Heart right ventricle (tissue), 16 donors: ENCODE results near the gene MMP11. TPM values are rescaled to one million over a fixed set of nuclear protein-coding genes. Genes with fewer than 3 reads are reported as not detected.

Experiments used
- ATAC-seq, 8 donors: fragments of 200-7000 bp; cut with Tn5 transposase; one replicate each; pipeline ENCODE4 v1.9.1; 2020; ENCODE audit warnings: mild to moderate bottlenecking in 8 of 8, moderate library complexity in 8 of 8, moderate number of reproducible peaks in 1 of 8
- DNase-seq, 2 donors: peaks; one replicate each; pipeline ENCODE4 v3.0.0-alpha.2; 2020
- H3K27ac ChIP-seq, 10 donors: fragments of 200-600 bp; sonication (generic) in 2 of 10; one replicate each; pipeline versions ENCODE4 v1.5.0 to v1.8.0; 2020 to 2022; ENCODE audit warnings: mild to moderate bottlenecking in 3 of 10
- H3K27me3 ChIP-seq, 7 donors: fragments of 200-600 bp; one replicate each; pipeline ENCODE4 v1.8.0; 2021 to 2022; ENCODE audit warnings: mild to moderate bottlenecking in 2 of 7
- H3K36me3 ChIP-seq, 9 donors: fragments of 200-600 bp; sonication (generic) in 1 of 9; one replicate each; pipeline versions ENCODE4 v1.5.0 to v1.8.0; 2020 to 2022; ENCODE audit warnings: mild to moderate bottlenecking in 2 of 9
- H3K4me1 ChIP-seq, 9 donors: fragments of 200-600 bp; sonication (generic) in 1 of 9; one replicate each; pipeline versions ENCODE4 v1.5.0 to v1.8.0; 2020 to 2022; ENCODE audit warnings: mild to moderate bottlenecking in 4 of 9
- H3K4me3 ChIP-seq, 10 donors: fragments of 200-600 bp; sonication (generic) in 2 of 10; one replicate each; pipeline versions ENCODE4 v1.5.0 to v1.8.0; 2020 to 2022; ENCODE audit warnings: mild to moderate bottlenecking in 7 of 10, moderate library complexity in 2 of 10
- H3K9me3 ChIP-seq, 11 donors: fragments of 200-600 bp in 10 of 11; sonication (generic) in 2 of 11; one replicate each; pipeline versions ENCODE4 v1.5.0 to v1.8.0; 2013 to 2022; ENCODE audit warnings: mild to moderate bottlenecking in 2 of 11, control low read depth in 1 of 11, moderate library complexity in 1 of 11
- WGBS, 2 donors: extraction: QIAGEN DNeasy Blood & Tissue Kit; methylation state at CpG; one replicate each; pipeline ENCODE4 v1.1.7; 2013; ENCODE audit warnings: inconsistent platforms in 1 of 2; 5-methylcytosine and 5-hydroxymethylcytosine counted together
- intact Hi-C, 10 donors: fragments of 100-400 bp; cut with DNase I; formaldehyde crosslinking; loops; one replicate each; pipeline versions ENCODE4 v1.11.1 to v1.14.2; 2022
- polyA plus RNA-seq, 2 donors: library from polyadenylated mRNA; stranded (reverse); fragments of 200-250 nt; gene quantifications; one replicate each; pipeline ENCODE4 v1.2.3, GENCODE V29; 2013
- total RNA-seq, 10 donors: library from RNA; stranded (reverse); fragmentation: NEBNext Ultra II Directional in 3 of 10; extraction: Animal tissue kit (Norgen Biotek cat#: 25700) in 3 of 10; gene quantifications; one replicate each; pipeline versions ENCODE4 v1.2.1 to v1.2.4, GENCODE V29; 2021 to 2023
- TF ChIP-seq, protein P1 (sequence below), 9 donors: fragments of 200-600 bp; sonication (generic) in 2 of 9; IDR thresholded peaks; one replicate each; pipeline versions ENCODE4 v1.5.0 to v1.8.0; 2021 to 2022; ENCODE audit warnings: antibody characterized with exemption in 9 of 9, mild to moderate bottlenecking in 5 of 9, moderate library complexity in 1 of 9
- donor health status: Arrhythmogenic right ventricular cardiomyopathy.
- donor health status: ischemic (EF 13 %, LVEDD 7.1; RV severe dilation, severe dysfunction).
- donor health status: healthy with polysubstance abuse.
- donor health status: DM: no; HTN: yes; CAD: no.
- donor health status: DM: no; HTN: no; CAD: no.
- donor health status: ischemic (EF 25% LVEDD 6.9; RV normal size, moderate dysfunction).
- donor health status: ischemic (EF 25% LVEDD 5.7; RV mildly dilated, moderate dysfunction).
- donor health status: healthy.
- donor health status: DM: yes; HTN: yes; CAD: no.
- donor health status: Ischemic cardiomyopathy.
- donor health status: ischemic (EF 35%, LVEDD 5.7; RV mildly dilated, moderate dysfunction).
- donor health status: nonischemic (EF 11% LVEDD 7.7; RV severe dilation, severe dysfunction).
- donor health status: DM: yes; HTN: yes; CAD: no.
- donor health status: PGD.
- donor health status: ischemic (EF 29% LVEDD 5.4; RV normal size, mild dysfunction).
- donor health status: nonischemic (EF 23%, LVEDD 6.1; RV moderate dilation, normal function).

The MMP11 gene
- total and polyA plus RNA-seq, 12 donors, result 3.5 to 23.4 (median 7.9) TPM

DNA sequence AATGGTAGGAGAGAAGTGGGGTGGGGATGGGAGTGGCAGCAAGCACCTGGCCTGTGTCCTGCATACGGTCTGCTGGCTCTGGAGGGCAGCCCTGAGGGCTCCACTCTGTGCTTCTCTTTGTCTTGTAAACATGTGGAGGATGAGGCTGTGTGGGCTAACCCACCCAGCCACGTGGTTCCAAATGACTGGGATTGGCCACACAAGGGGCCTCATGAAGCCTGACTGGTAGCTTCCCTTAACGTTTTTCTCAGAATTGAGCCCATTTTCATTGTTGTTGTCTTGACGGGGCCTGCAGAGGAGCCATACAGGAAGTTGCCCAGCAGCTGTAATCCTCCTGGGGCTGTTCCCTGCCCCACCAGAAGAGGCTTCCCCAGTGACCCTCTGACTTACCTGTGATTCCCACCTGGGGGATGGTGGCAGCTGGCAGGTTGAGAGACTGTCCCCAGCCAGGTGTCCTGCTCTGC lies 48.1 kb downstream of the MMP11 start:
- Histone ChIP-seq H3K36me3 (peaks cover 0 to 100% (median 40%) of the 10 kb centered on the region in 9 donors), H3K27ac (peak overlapping the region in 3 of 10 donors; percentile 10 to 78 (median 26)), H3K4me3 (no peak overlapping the region), H3K27me3 (no peaks in the 10 kb centered on the region), H3K9me3 (no peaks in the 10 kb centered on the region), H3K4me1 (peaks cover 2 to 64% (median 37%) of the 10 kb centered on the region in 9 donors)
- ATAC-seq (no peak), DNase-seq (no peak)
- intact Hi-C loops, result no loop called here
- TF ChIP-seq, protein P1, sequence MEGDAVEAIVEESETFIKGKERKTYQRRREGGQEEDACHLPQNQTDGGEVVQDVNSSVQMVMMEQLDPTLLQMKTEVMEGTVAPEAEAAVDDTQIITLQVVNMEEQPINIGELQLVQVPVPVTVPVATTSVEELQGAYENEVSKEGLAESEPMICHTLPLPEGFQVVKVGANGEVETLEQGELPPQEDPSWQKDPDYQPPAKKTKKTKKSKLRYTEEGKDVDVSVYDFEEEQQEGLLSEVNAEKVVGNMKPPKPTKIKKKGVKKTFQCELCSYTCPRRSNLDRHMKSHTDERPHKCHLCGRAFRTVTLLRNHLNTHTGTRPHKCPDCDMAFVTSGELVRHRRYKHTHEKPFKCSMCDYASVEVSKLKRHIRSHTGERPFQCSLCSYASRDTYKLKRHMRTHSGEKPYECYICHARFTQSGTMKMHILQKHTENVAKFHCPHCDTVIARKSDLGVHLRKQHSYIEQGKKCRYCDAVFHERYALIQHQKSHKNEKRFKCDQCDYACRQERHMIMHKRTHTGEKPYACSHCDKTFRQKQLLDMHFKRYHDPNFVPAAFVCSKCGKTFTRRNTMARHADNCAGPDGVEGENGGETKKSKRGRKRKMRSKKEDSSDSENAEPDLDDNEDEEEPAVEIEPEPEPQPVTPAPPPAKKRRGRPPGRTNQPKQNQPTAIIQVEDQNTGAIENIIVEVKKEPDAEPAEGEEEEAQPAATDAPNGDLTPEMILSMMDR (IDR thresholded peaks at IDR 0.05), result no peak
- 57% methylated on average over 4 of the region's 4 CpGs for WGBS, 2 donors

DNA sequence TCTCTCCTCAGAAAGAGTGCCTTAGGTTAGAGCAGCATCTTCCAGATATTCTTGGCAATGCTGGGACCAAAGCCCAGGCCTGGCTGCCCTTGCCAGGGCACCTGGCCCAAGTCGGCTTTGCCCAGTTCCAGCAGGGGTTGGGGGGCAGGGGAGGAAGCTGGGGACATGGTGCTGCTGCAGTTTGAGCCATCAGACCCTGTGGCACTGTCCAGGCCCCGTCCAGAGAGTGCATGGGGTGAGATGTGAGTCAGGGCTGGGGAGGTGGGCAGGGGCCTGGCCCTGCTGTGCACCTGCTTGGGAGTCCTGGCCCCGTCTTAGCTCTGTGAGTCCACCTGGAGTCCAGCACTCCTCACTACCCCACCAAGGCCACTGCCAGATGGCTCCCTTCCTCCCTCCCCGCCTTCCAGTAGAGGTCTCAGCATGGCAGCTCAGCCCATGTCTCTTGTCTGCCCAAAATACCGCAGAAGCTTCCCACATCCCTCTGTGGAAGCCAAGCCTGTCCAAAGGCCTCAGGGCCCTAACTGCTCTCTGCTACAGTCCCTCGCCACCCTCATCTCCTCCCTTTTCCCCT lies 49.5 kb downstream of the MMP11 start:
- Histone ChIP-seq H3K9me3 (no peaks in the 10 kb centered on the region), H3K4me1 (peaks cover 6 to 64% (median 43%) of the 10 kb centered on the region in 9 donors), H3K27ac (peak overlapping the region; percentile 62 to 83 (median 77)), H3K36me3 (peaks cover 0 to 100% (median 40%) of the 10 kb centered on the region in 9 donors), H3K27me3 (no peaks in the 10 kb centered on the region), H3K4me3 (no peak overlapping the region)
- ATAC-seq (peak; percentile 25 to 66 (median 54)), DNase-seq (no peak)
- WGBS, 2 donors, result 51 to 60% methylated on average over 6 of the region's 6 CpGs
- intact Hi-C loops, result no loop called here
- TF ChIP-seq, protein P1 (IDR thresholded peaks at IDR 0.05), result no peak

DNA sequence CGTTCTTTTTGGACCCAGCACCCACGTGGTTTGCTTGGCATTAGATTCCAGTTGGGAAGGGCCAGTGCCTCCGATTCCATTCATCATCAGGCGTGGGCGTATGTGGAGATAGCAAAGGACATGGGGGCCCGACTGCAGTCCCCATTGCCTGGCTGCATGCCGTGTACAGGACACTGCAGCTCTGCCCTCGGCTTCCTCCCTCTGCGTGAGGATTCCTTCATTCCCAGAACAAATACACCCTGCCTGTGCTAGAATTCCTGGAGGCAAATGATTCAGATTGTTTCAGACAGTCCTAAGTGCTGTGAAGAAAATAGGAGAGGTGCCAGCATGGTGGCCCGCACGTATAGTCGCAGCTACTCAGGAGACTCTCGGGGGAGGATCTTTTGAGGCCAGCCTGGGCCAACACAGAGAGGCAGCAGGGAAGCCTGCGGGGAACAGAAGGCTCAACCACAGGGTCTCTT lies 50.7 kb downstream of the MMP11 start:
- 58 to 64% methylated on average over 14 of the region's 14 CpGs for WGBS, 2 donors
- H3K4me3 ChIP-seq, result no peak overlapping the region
- H3K4me1 ChIP-seq, result peaks cover 7 to 74% (median 52%) of the 10 kb centered on the region in 9 donors
- no peaks in the 10 kb centered on the region for H3K9me3 ChIP-seq
- H3K27ac ChIP-seq, result peak overlapping the region; percentile 65 to 83 (median 77)
- TF ChIP-seq, protein P1 (IDR thresholded peaks at IDR 0.05), result no peak
- intact Hi-C loops, result no loop called here
- peak in 7 of 8 donors; percentile 42 to 84 (median 66) for ATAC-seq
- DNase-seq, result peak in 1 of 2 donors; percentile 57
- H3K27me3 ChIP-seq, result no peaks in the 10 kb centered on the region
- H3K36me3 ChIP-seq, result peaks cover 0 to 99% (median 36%) of the 10 kb centered on the region in 9 donors

DNA sequence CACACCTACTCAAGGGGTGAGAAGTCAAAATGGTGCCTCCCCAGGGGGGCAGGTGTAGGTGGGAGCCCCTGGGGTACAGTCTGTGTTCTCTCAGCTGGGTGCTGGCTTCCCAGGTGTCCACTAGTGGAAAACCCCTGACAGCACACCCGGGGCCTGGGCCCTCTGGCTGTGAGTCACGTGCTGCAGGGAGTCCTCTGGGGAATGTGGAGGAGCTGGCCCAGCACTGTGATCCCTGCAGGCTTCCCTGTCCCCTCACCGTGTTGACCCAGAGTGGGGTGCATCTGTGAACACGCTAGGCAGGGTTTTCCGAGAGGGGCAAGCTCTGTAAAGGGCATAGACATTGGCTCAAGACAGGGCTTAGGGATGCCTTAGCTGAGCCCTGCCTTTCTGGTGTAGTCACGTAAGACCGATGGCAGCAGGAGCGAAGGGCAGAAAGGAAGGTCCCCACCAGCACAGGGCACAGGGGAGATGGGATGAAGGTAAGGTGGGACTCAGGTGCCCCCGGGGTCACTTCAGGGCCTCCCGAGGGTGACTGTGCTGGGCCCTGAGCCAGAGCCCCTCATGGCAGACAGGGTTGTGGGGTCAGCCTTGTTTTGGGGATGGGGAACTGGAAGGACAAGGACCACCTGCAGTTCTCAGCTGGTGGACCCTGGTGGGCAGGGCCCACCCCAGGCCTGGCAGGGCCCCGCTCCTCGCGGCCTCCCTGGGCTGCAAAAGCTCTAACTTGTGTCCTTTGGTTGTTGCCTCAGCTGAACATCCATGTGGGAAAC lies 52.0 kb downstream of the MMP11 start:
- peaks cover 0 to 99% (median 25%) of the 10 kb centered on the region in 9 donors for H3K36me3 ChIP-seq
- H3K4me1 ChIP-seq, result peaks cover 13 to 87% (median 60%) of the 10 kb centered on the region in 9 donors
- peak overlapping the region; percentile 9 to 83 (median 73) for H3K27ac ChIP-seq
- DNase-seq, result no peak
- intact Hi-C loops, result loop anchor here in 1 of 10 donors (5.0 kb wide), 1 partner anchor 37 kb away; the partner anchor contains the start of gene SMARCB1
- WGBS, 2 donors, result 80 to 85% methylated on average over 13 of the region's 13 CpGs
- TF ChIP-seq, protein P1 (IDR thresholded peaks at IDR 0.05), result no peak
- no peaks in the 10 kb centered on the region for H3K27me3 ChIP-seq
- H3K4me3 ChIP-seq, result no peak overlapping the region
- H3K9me3 ChIP-seq, result no peaks in the 10 kb centered on the region
- ATAC-seq, result no peak
